Measurements from ENCODE around the gene CCDC192. TPM values are rescaled to one million over a fixed set of nuclear protein-coding genes. Genes with fewer than 3 reads are reported as not detected.

The CCDC192 gene
- total and polyA plus RNA-seq, 10 of the 15 experiments (the other 5 are each of a cell fraction or from before 2014, with no cell fraction given): 0.20 to 0.79 (median 0.32) TPM; not detected in 4

DNA sequence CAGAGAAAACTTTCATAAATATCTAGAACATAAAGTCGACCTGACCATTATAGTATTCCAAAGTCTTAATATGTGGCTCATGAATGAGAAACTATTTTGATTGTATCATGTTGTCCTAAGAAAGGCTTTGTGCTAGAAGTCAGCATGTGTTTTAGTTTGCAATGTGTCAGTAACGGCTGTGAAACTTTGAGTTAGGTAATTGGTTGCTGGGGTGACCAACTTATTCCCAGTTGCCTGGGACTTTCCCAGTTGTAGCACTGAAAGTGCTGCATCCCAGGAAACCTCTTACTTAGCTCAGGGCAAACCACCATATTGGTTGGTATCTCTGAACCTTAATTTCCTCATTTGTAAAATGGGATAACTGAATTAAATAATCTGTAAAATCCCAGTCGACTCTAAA, 265.8 kb downstream of the CCDC192 start:
- Histone ChIP-seq H3K4me2 (ENCODE audit: control insufficient read depth, insufficient read depth) (no peak overlapping the region), H3K9ac (ENCODE audit: control insufficient read depth, insufficient read depth, low read length) (no peak overlapping the region), H3K79me2 (ENCODE audit: control insufficient read depth, insufficient read depth, low read length) (no peaks in the 10 kb centered on the region), H2AFZ (ENCODE audit: control insufficient read depth, low read depth, low read length) (no peak overlapping the region), H3K27me3 (replicated peaks in 1 of 2; ENCODE audit: control insufficient read depth in 2 of 2, insufficient read depth in 2 of 2, low read length in 1 of 2) (no peaks in the 10 kb centered on the region), H3K4me1 (ENCODE audit: control insufficient read depth, insufficient read depth, low read length) (no peaks in the 10 kb centered on the region), H3K9me3 (replicated peaks; ENCODE audit: control insufficient read depth, insufficient read depth, low read length) (no peaks in the 10 kb centered on the region; the same call in 2 of the 3 replicates), H3K4me3 (no peak overlapping the region), H3K27ac (ENCODE audit: control insufficient read depth, insufficient read depth) (no peak overlapping the region), H3K36me3 (ENCODE audit: control insufficient read depth in 2 of 2, insufficient read depth in 2 of 2, low read length in 1 of 2) (peaks cover 0 to 3% of the 10 kb centered on the region in 2 experiments; a peak in 2 of 4 replicates), H4K20me1 (ENCODE audit: control insufficient read depth, insufficient read depth) (no peaks in the 10 kb centered on the region)
- FAIRE-seq: no peak
- 87% methylated on average over 3 of the region's 3 CpGs for WGBS (ENCODE audit: insufficient coverage, insufficient replicate concordance, low lambda C conversion rate, missing lambda C conversion rate)
- ChIA-PET SMC1A (ENCODE audit: uncharacterized antibody, unreplicated experiment) (interaction anchor here (0.9 kb wide), 1 partner anchor 60 kb away, joined by 3 read pairs; no protein-coding TSS in a partner anchor), CTCF (interaction anchor here (0.9 kb wide), 1 partner anchor 93 kb away, joined by 3 read pairs; no protein-coding TSS in a partner anchor), POLR2A (no interaction called here), RAD21 (ENCODE audit: unreplicated experiment) (no interaction called here)
- ATAC-seq: no peak
- intact Hi-C loops (cut with micrococcal nuclease; ENCODE audit: unreplicated experiment): no loop called here
- no peak for TF ChIP-seq POU2F2 (IDR thresholded peaks at IDR 0.05; ENCODE audit: borderline replicate concordance, low read depth, low read length)
- no peak for TF ChIP-seq SMARCA5 (IDR thresholded peaks at IDR 0.05)
- in situ Hi-C loops (cut with MboI): no loop called here
- BruUV-seq (replicated peaks): no TSS peak
- DNase-seq (ENCODE audit: low read depth, low spot score): no peak

DNA sequence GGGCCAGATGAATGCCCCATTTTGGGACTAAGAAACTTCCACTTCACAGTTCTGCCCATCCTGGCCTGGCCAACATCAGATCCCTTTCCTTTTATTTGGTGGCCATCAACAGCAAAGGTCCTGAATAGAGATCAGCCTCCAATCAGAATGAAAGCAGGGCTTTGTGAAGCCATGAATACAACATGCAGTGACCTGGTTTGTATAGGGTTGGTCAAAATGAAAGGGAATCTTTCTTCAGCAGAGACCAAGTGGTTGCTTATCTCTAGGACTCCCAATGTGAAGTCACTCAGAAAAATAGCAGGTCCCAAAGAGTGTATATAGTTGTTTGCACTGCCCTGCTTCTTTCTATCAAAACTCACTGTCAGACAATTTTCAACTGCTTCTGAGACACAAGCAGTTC, 266.5 kb downstream of the CCDC192 start:
- ChIA-PET CTCF (interaction anchor here (0.9 to 1.0 kb wide), 2 partner anchors 28 to 94 kb away, joined by 3 read pairs; no protein-coding TSS in a partner anchor), SMC1A (ENCODE audit: uncharacterized antibody, unreplicated experiment) (interaction anchor here (0.9 kb wide), 1 partner anchor 61 kb away, joined by 3 read pairs; no protein-coding TSS in a partner anchor), POLR2A (no interaction called here), RAD21 (ENCODE audit: unreplicated experiment) (no interaction called here)
- intact Hi-C loops (cut with micrococcal nuclease; ENCODE audit: unreplicated experiment) (no loop called here), in situ Hi-C loops (cut with MboI) (no loop called here)
- Histone ChIP-seq H3K4me2 (ENCODE audit: control insufficient read depth, insufficient read depth) (no peak overlapping the region), H2AFZ (ENCODE audit: control insufficient read depth, low read depth, low read length) (no peak overlapping the region), H4K20me1 (ENCODE audit: control insufficient read depth, insufficient read depth) (no peaks in the 10 kb centered on the region), H3K36me3 (ENCODE audit: control insufficient read depth in 2 of 2, insufficient read depth in 2 of 2, low read length in 1 of 2) (peaks cover 0 to 3% of the 10 kb centered on the region in 2 experiments; a peak in 2 of 4 replicates), H3K4me3 (no peak overlapping the region), H3K9me3 (replicated peaks; ENCODE audit: control insufficient read depth, insufficient read depth, low read length) (no peaks in the 10 kb centered on the region; the same call in 2 of the 3 replicates), H3K27me3 (replicated peaks in 1 of 2; ENCODE audit: control insufficient read depth in 2 of 2, insufficient read depth in 2 of 2, low read length in 1 of 2) (no peaks in the 10 kb centered on the region), H3K4me1 (ENCODE audit: control insufficient read depth, insufficient read depth, low read length) (no peaks in the 10 kb centered on the region), H3K79me2 (ENCODE audit: control insufficient read depth, insufficient read depth, low read length) (no peaks in the 10 kb centered on the region), H3K27ac (ENCODE audit: control insufficient read depth, insufficient read depth) (no peak overlapping the region), H3K9ac (ENCODE audit: control insufficient read depth, insufficient read depth, low read length) (no peak overlapping the region)
- FAIRE-seq: no peak
- peak; percentile 52 for ATAC-seq
- no TSS peak for BruUV-seq (replicated peaks)
- DNase-seq (ENCODE audit: low read depth, low spot score): no peak
- TF ChIP-seq, protein P1, sequence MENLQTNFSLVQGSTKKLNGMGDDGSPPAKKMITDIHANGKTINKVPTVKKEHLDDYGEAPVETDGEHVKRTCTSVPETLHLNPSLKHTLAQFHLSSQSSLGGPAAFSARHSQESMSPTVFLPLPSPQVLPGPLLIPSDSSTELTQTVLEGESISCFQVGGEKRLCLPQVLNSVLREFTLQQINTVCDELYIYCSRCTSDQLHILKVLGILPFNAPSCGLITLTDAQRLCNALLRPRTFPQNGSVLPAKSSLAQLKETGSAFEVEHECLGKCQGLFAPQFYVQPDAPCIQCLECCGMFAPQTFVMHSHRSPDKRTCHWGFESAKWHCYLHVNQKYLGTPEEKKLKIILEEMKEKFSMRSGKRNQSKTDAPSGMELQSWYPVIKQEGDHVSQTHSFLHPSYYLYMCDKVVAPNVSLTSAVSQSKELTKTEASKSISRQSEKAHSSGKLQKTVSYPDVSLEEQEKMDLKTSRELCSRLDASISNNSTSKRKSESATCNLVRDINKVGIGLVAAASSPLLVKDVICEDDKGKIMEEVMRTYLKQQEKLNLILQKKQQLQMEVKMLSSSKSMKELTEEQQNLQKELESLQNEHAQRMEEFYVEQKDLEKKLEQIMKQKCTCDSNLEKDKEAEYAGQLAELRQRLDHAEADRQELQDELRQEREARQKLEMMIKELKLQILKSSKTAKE (IDR thresholded peaks at IDR 0.05; ENCODE audit: low read depth, poor library complexity, severe bottlenecking): no peak
- TF ChIP-seq, protein P2, sequence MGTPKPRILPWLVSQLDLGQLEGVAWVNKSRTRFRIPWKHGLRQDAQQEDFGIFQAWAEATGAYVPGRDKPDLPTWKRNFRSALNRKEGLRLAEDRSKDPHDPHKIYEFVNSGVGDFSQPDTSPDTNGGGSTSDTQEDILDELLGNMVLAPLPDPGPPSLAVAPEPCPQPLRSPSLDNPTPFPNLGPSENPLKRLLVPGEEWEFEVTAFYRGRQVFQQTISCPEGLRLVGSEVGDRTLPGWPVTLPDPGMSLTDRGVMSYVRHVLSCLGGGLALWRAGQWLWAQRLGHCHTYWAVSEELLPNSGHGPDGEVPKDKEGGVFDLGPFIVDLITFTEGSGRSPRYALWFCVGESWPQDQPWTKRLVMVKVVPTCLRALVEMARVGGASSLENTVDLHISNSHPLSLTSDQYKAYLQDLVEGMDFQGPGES (IDR thresholded peaks at IDR 0.05): no peak
- peak; percentile 54; the same call in 1 of the 2 replicates for TF ChIP-seq JUNB (IDR thresholded peaks at IDR 0.05)
- TF ChIP-seq, protein P3, sequence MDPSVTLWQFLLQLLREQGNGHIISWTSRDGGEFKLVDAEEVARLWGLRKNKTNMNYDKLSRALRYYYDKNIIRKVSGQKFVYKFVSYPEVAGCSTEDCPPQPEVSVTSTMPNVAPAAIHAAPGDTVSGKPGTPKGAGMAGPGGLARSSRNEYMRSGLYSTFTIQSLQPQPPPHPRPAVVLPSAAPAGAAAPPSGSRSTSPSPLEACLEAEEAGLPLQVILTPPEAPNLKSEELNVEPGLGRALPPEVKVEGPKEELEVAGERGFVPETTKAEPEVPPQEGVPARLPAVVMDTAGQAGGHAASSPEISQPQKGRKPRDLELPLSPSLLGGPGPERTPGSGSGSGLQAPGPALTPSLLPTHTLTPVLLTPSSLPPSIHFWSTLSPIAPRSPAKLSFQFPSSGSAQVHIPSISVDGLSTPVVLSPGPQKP (IDR thresholded peaks at IDR 0.05; ENCODE audit: low read depth, low read length): no peak
- TF ChIP-seq TCF12 (IDR thresholded peaks at IDR 0.05; ENCODE audit: low read depth, low read length): no peak
- TF ChIP-seq, protein P4, sequence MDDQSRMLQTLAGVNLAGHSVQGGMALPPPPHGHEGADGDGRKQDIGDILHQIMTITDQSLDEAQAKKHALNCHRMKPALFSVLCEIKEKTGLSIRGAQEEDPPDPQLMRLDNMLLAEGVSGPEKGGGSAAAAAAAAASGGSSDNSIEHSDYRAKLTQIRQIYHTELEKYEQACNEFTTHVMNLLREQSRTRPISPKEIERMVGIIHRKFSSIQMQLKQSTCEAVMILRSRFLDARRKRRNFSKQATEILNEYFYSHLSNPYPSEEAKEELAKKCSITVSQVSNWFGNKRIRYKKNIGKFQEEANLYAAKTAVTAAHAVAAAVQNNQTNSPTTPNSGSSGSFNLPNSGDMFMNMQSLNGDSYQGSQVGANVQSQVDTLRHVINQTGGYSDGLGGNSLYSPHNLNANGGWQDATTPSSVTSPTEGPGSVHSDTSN (IDR thresholded peaks at IDR 0.05; ENCODE audit: insufficient replicate concordance, low read depth, low read length): no peak
- TF ChIP-seq BHLHE40 (IDR thresholded peaks at IDR 0.05; ENCODE audit: borderline replicate concordance in 1 of 2, low read depth in 2 of 2, low read length in 1 of 2): no peak

Measured in GM12878 (cell line).